ENCODE measurements around the gene POFUT2. TPM values are rescaled to one million over a fixed set of nuclear protein-coding genes. Genes with fewer than 3 reads are reported as not detected.

The POFUT2 gene
- total RNA-seq, 1 donor from 2014 or later, result 39.5 TPM

GRCh38 chr21:45299864-45300785 is 12.4 kb upstream of the POFUT2 start:
- peaks cover 5% of the 10 kb centered on the region for H3K27me3 Mint-ChIP-seq (ENCODE audit: low read depth)
- no peak for DNase-seq (ENCODE audit: low read depth, low spot score)
- H3K9me3 Mint-ChIP-seq, result no peaks in the 10 kb centered on the region
- H3K4me1 Mint-ChIP-seq, result peaks cover 15% of the 10 kb centered on the region
- H3K36me3 Mint-ChIP-seq (ENCODE audit: low read depth), result peaks cover 3% of the 10 kb centered on the region
- TF ChIP-seq CTCF (conservative IDR thresholded peaks at IDR 0.05), result no peak
- H3K27ac Mint-ChIP-seq (ENCODE audit: unreplicated experiment), result no peak overlapping the region
- H3K4me3 Mint-ChIP-seq, result no peak overlapping the region

- Mint-ChIP-seq H3K9me3 (no peaks in the 10 kb centered on the region), H3K27me3 (ENCODE audit: low read depth) (peaks cover 10% of the 10 kb centered on the region), H3K36me3 (ENCODE audit: low read depth) (peaks cover 3% of the 10 kb centered on the region), H3K27ac (ENCODE audit: unreplicated experiment) (no peak overlapping the region), H3K4me3 (no peak overlapping the region), H3K4me1 (peaks cover 24% of the 10 kb centered on the region)
- TF ChIP-seq CTCF (conservative IDR thresholded peaks at IDR 0.05), result no peak
- no peak for DNase-seq (ENCODE audit: low read depth, low spot score)
Measured at GRCh38 chr21:45299026-45299863, 11.6 kb upstream of the POFUT2 start.

- Mint-ChIP-seq H3K36me3 (ENCODE audit: low read depth) (peaks cover 3% of the 10 kb centered on the region), H3K4me1 (peaks cover 24% of the 10 kb centered on the region)
Measured at GRCh38 chr21:45297869-45298268, 10.2 kb upstream of the POFUT2 start.

GRCh38 chr21:45297329-45297728 is 9.6 kb upstream of the POFUT2 start:
- peaks cover 3% of the 10 kb centered on the region for H3K36me3 Mint-ChIP-seq (ENCODE audit: low read depth)
- no peak for TF ChIP-seq CTCF (conservative IDR thresholded peaks at IDR 0.05)
- H3K27ac Mint-ChIP-seq (ENCODE audit: unreplicated experiment), result no peak overlapping the region
- H3K4me1 Mint-ChIP-seq, result peaks cover 28% of the 10 kb centered on the region
- H3K4me3 Mint-ChIP-seq, result no peak overlapping the region
- H3K27me3 Mint-ChIP-seq (ENCODE audit: low read depth), result peaks cover 10% of the 10 kb centered on the region
- H3K9me3 Mint-ChIP-seq, result no peaks in the 10 kb centered on the region
- no peak for DNase-seq (ENCODE audit: low read depth, low spot score)

More at GRCh38 chr21:45297869-45298268, 10.2 kb upstream of the POFUT2 start:
- H3K27me3 Mint-ChIP-seq (ENCODE audit: low read depth), result peaks cover 10% of the 10 kb centered on the region
- no peak for DNase-seq (ENCODE audit: low read depth, low spot score)
- no peak for TF ChIP-seq CTCF (conservative IDR thresholded peaks at IDR 0.05)
- H3K9me3 Mint-ChIP-seq, result no peaks in the 10 kb centered on the region
- H3K27ac Mint-ChIP-seq (ENCODE audit: unreplicated experiment), result no peak overlapping the region
- H3K4me3 Mint-ChIP-seq, result no peak overlapping the region

- H3K4me1 Mint-ChIP-seq, result peaks cover 31% of the 10 kb centered on the region
- H3K36me3 Mint-ChIP-seq (ENCODE audit: low read depth), result peaks cover 3% of the 10 kb centered on the region
- H3K27ac Mint-ChIP-seq (ENCODE audit: unreplicated experiment), result no peak overlapping the region
- H3K9me3 Mint-ChIP-seq, result no peaks in the 10 kb centered on the region
- peaks cover 10% of the 10 kb centered on the region for H3K27me3 Mint-ChIP-seq (ENCODE audit: low read depth)
- no peak for TF ChIP-seq CTCF (conservative IDR thresholded peaks at IDR 0.05)
- no peak overlapping the region for H3K4me3 Mint-ChIP-seq
- DNase-seq (ENCODE audit: low read depth, low spot score), result no peak
Measured at GRCh38 chr21:45296638-45297037, 8.9 kb upstream of the POFUT2 start.
